Measurements from ENCODE around the gene ATXN1.
"Not testable (repeated sequence)": the region's sequence is repeated elsewhere in the genome, so short reads cannot be mapped to it uniquely, and the experiment has no call there.

The ATXN1 gene

DNA sequence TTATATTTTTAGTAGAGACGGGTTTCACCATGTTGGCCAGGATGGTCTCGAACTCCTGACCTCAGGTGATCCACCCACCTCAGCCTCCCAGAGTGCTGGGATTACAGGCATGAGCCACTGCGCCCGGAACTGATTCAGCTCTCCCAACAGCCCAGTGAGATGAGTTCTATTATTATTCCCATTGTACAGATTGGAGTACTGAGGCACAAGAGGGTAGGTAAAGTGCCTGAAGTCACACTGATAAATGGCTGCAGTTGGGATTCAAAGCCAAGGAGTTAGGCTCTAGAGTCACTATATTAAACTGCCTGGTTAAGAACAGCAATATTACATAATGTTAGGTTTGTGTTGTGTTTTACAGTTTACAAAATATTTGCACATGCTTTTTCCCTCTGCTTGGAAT lies 220.9 kb downstream of the ATXN1 start:
- H3K9me3 ChIP-seq (ENCODE audit: control insufficient read depth, insufficient read depth, low read depth, low read length); H3K27ac ChIP-seq (ENCODE audit: extremely low read depth, low read depth, low read length); H3K4me1 ChIP-seq (ENCODE audit: control insufficient read depth, insufficient read depth, low read length); CTCF ChIA-PET; H3K36me3 ChIP-seq (ENCODE audit: control insufficient read depth in 2 of 2, insufficient read depth in 1 of 2, low read length in 2 of 2); H3K4me3 ChIP-seq (ENCODE audit: low read depth, low read length): not testable (repeated sequence)
- POLR2A ChIA-PET: interaction anchor here (1.1 kb wide), 1 partner anchor 12 kb away, joined by 3 read pairs; no protein-coding TSS in a partner anchor

DNA sequence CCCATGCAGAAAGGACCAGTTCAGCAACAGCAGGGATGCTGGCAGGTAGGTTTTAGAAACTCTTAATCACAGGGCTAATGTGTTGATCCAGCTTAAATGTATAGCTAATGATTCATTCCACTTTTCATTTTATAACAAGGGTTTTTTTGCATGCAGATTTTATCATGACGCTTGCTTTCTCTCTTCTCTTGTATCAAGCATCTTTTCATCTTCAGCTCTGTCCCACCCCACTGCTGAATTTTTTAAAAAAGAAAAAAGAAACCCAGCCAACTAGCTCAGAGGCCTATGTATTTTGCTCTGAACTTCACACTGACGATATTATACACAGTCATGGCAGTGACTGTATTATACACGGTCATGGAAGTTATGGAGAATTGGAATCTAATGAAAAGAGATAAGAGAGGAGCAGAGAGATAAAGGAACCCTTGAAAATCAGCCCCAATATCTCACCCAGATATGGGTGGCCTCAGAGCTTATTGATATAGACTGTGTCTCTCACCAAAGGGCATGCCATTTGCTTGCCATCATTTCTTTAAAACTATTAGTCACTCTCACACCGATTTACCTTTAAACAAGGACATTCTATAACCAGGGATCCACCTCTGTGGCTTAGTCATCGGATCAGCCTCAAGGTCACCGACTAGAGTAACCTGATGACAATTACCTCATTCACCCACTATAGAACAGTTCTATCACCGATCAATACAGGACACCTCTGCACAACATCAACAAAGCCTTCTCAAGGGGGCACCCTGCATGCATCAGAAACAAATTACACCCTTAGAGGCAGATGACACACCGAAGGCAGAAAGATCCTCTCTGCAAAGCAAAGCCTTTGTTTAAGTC lies 222.0 kb downstream of the ATXN1 start:
- H3K9me3 ChIP-seq (ENCODE audit: control insufficient read depth, insufficient read depth, low read depth, low read length): no peaks in the 10 kb centered on the region
- H3K36me3 ChIP-seq (ENCODE audit: control insufficient read depth in 2 of 2, insufficient read depth in 1 of 2, low read length in 2 of 2): no peaks in the 10 kb centered on the region
- TF ChIP-seq ZNF416 (tag by site-specific recombination; IDR thresholded peaks at IDR 0.05) (no peak), MEIS1 (CRISPR knock-in tag; IDR thresholded peaks at IDR 0.05; ENCODE audit: borderline replicate concordance) (no peak), ZNF311 (tag by site-specific recombination; IDR thresholded peaks at IDR 0.05; ENCODE audit: borderline replicate concordance) (no peak), ZNF335 (tag by site-specific recombination; conservative IDR thresholded peaks at IDR 0.05) (no peak), ZNF654 (tag by site-specific recombination; IDR thresholded peaks at IDR 0.05; ENCODE audit: low read depth) (no peak)
- TF ChIP-seq, protein P1, sequence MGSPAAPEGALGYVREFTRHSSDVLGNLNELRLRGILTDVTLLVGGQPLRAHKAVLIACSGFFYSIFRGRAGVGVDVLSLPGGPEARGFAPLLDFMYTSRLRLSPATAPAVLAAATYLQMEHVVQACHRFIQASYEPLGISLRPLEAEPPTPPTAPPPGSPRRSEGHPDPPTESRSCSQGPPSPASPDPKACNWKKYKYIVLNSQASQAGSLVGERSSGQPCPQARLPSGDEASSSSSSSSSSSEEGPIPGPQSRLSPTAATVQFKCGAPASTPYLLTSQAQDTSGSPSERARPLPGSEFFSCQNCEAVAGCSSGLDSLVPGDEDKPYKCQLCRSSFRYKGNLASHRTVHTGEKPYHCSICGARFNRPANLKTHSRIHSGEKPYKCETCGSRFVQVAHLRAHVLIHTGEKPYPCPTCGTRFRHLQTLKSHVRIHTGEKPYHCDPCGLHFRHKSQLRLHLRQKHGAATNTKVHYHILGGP (tag by site-specific recombination; IDR thresholded peaks at IDR 0.05): no peak
- ChIA-PET POLR2A (no interaction called here), CTCF (interaction anchor here (0.6 to 1.7 kb wide), 3 partner anchors 25 to 41 kb away, joined by 4 to 5 read pairs (median 4); no protein-coding TSS in a partner anchor)
- no peak overlapping the region for H3K4me3 ChIP-seq (ENCODE audit: low read depth, low read length)
- H3K4me1 ChIP-seq (ENCODE audit: control insufficient read depth, insufficient read depth, low read length): peaks cover 7% of the 10 kb centered on the region
- H3K27ac ChIP-seq (ENCODE audit: extremely low read depth, low read depth, low read length): no peak overlapping the region

DNA sequence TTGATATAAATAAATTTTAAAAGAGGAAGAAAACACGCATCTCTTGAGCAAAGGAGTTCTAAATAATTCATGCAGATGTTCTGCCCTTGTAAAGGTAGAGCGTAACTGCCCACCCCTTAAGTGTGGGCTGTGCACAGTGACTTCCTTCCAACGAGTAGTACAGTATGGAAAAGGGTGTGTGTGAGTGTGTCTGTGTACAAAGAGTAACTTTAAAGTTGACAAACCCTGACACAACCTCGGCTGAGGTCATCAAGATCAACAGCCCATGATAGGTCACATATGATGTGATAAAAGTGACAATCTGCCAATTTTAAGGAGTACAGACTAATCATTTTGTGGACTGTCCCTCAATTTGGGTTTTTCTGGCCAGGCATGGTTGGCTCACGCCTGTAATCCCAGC lies 225.7 kb downstream of the ATXN1 start:
- no peak overlapping the region for H3K4me3 ChIP-seq (ENCODE audit: low read depth, low read length)
- no peak overlapping the region for H3K27ac ChIP-seq (ENCODE audit: extremely low read depth, low read depth, low read length)
- peaks cover 10% of the 10 kb centered on the region for H3K4me1 ChIP-seq (ENCODE audit: control insufficient read depth, insufficient read depth, low read length)
- TF ChIP-seq ZNF768 (tag by site-specific recombination; IDR thresholded peaks at IDR 0.05) (no peak), ZBTB7A (tag by site-specific recombination; IDR thresholded peaks at IDR 0.05; ENCODE audit: low read depth) (no peak), ZNF239 (tag by site-specific recombination; IDR thresholded peaks at IDR 0.05) (no peak), ZNF501 (tag by site-specific recombination; IDR thresholded peaks at IDR 0.05) (no peak), SP3 (tag by site-specific recombination; IDR thresholded peaks at IDR 0.05) (no peak), ZNF623 (tag by site-specific recombination; IDR thresholded peaks at IDR 0.05) (no peak), ZFP3 (tag by site-specific recombination; IDR thresholded peaks at IDR 0.05; ENCODE audit: low read depth) (no peak), ZNF621 (tag by site-specific recombination; IDR thresholded peaks at IDR 0.05) (no peak), ZNF830 (tag by site-specific recombination; IDR thresholded peaks at IDR 0.05; ENCODE audit: low read depth) (no peak), ZNF544 (tag by site-specific recombination; IDR thresholded peaks at IDR 0.05) (no peak), ZNF473 (tag by site-specific recombination; IDR thresholded peaks at IDR 0.05) (no peak)
- TF ChIP-seq, protein P2, sequence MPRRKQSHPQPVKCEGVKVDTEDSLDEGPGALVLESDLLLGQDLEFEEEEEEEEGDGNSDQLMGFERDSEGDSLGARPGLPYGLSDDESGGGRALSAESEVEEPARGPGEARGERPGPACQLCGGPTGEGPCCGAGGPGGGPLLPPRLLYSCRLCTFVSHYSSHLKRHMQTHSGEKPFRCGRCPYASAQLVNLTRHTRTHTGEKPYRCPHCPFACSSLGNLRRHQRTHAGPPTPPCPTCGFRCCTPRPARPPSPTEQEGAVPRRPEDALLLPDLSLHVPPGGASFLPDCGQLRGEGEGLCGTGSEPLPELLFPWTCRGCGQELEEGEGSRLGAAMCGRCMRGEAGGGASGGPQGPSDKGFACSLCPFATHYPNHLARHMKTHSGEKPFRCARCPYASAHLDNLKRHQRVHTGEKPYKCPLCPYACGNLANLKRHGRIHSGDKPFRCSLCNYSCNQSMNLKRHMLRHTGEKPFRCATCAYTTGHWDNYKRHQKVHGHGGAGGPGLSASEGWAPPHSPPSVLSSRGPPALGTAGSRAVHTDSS (tag by site-specific recombination; IDR thresholded peaks at IDR 0.05): no peak
- ChIA-PET POLR2A (no interaction called here), CTCF (interaction anchor here (1.6 kb wide), 1 partner anchor 228 kb away, joined by 5 read pairs; no protein-coding TSS in a partner anchor)
- H3K36me3 ChIP-seq (ENCODE audit: control insufficient read depth in 2 of 2, insufficient read depth in 1 of 2, low read length in 2 of 2): no peaks in the 10 kb centered on the region
- no peaks in the 10 kb centered on the region for H3K9me3 ChIP-seq (ENCODE audit: control insufficient read depth, insufficient read depth, low read depth, low read length)
